ENCODE measurements around the gene BRD3. TPM values are rescaled to one million over a fixed set of nuclear protein-coding genes. Genes with fewer than 3 reads are reported as not detected.

The BRD3 gene
- polyA plus RNA-seq, 1 experiment = 6.6 TPM

DNA sequence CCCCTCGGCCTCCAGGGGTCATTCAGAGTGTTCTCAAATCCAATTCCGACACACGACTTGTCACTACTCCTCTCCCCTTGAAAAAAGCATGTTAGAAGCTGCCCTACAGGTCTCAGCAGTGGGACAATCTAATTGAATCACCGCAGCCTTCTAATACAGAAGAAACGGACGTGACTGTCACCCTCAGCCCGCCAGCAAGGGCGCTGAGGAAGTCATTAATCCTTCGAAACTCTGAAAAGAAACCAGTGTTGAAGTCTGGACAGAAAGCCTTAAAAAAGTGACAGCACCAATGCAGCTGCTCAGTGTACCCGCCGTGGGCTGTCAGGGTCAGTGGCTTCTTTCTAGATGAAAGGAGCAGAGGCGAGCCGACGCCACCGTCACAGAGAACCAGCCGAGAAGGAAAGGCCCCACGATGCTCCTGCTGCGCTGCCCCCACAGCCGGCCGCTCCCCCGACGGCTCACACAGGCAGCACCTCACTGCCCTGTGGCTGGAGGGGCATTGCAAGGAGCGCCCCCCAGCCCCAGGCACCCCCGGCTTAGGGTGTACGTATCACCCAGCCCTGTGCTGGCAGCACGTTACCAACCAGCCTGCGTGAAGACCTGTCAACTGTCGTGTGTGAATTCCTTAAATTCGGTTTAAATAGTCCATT, 36.9 kb downstream of the BRD3 start:
- Histone ChIP-seq H3K4me3 (ENCODE audit: low read depth, low read length) (no peak overlapping the region), H3K27me3 (ENCODE audit: control insufficient read depth, insufficient read depth, low read length) (no peaks in the 10 kb centered on the region), H3K36me3 (ENCODE audit: control insufficient read depth, insufficient read depth, low read length) (peaks cover 44% of the 10 kb centered on the region)
- no peak for DNase-seq (ENCODE audit: low read depth)
- CTCF ChIA-PET = no interaction called here
- POLR2A ChIA-PET = no interaction called here
- TF ChIP-seq, protein P1, sequence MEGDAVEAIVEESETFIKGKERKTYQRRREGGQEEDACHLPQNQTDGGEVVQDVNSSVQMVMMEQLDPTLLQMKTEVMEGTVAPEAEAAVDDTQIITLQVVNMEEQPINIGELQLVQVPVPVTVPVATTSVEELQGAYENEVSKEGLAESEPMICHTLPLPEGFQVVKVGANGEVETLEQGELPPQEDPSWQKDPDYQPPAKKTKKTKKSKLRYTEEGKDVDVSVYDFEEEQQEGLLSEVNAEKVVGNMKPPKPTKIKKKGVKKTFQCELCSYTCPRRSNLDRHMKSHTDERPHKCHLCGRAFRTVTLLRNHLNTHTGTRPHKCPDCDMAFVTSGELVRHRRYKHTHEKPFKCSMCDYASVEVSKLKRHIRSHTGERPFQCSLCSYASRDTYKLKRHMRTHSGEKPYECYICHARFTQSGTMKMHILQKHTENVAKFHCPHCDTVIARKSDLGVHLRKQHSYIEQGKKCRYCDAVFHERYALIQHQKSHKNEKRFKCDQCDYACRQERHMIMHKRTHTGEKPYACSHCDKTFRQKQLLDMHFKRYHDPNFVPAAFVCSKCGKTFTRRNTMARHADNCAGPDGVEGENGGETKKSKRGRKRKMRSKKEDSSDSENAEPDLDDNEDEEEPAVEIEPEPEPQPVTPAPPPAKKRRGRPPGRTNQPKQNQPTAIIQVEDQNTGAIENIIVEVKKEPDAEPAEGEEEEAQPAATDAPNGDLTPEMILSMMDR (IDR thresholded peaks at IDR 0.05; ENCODE audit: insufficient read depth, low read depth, low read length) = no peak

DNA sequence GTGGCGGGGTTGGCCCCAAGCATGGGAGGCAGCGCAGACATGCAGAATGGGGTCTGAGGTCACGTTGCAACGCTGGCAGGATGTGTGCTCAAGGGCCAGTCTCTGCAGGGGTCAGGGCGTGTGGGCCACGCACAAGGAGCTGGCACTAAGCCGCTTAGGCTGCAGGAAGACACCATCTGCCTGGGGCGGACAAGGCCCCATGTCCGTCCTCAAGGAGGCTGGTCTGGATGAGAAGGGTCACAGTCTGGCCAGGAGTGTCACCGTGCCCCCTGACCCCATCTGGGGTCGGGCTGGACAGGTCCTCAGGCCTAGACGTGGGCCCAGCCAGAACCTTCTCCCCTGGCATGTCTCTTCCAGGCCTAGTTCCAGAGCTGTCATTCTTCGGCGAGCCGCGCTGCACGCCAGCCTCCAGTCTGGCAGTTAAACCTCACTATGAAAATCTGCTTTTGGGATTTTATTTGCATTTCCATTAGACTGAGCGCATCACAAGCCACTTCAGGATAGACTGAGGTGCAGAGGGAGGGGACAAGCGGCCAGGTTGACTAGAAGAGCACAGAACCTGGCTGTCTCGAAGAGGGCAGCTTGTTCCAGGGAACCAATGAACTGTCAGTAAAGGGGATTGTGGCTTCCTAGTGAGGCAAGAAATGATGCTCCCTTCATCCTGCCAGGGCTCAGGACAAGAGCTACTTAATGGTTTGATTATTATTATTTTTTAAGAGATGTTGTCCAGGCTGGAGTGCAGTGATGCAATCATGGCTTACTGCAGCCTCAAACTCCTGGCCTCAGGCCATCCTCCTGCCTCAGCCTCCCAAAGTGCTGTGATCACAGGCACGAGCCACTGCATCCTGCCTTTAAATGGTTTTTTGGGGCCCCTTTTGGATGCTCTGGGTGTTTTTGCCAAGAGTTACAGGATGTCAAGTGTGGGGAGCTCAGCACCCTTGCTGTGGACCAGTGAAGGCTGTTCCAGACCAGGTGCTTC, 38.3 kb downstream of the BRD3 start:
- Histone ChIP-seq H3K27me3 (ENCODE audit: control insufficient read depth, insufficient read depth, low read length) (no peaks in the 10 kb centered on the region), H3K36me3 (ENCODE audit: control insufficient read depth, insufficient read depth, low read length) (peaks cover 31% of the 10 kb centered on the region), H3K4me3 (ENCODE audit: low read depth, low read length) (no peak overlapping the region)
- TF ChIP-seq, protein P1 (IDR thresholded peaks at IDR 0.05; ENCODE audit: insufficient read depth, low read depth, low read length) = no peak
- POLR2A ChIA-PET = no interaction called here
- DNase-seq (ENCODE audit: low read depth) = no peak
- CTCF ChIA-PET = no interaction called here

DNA sequence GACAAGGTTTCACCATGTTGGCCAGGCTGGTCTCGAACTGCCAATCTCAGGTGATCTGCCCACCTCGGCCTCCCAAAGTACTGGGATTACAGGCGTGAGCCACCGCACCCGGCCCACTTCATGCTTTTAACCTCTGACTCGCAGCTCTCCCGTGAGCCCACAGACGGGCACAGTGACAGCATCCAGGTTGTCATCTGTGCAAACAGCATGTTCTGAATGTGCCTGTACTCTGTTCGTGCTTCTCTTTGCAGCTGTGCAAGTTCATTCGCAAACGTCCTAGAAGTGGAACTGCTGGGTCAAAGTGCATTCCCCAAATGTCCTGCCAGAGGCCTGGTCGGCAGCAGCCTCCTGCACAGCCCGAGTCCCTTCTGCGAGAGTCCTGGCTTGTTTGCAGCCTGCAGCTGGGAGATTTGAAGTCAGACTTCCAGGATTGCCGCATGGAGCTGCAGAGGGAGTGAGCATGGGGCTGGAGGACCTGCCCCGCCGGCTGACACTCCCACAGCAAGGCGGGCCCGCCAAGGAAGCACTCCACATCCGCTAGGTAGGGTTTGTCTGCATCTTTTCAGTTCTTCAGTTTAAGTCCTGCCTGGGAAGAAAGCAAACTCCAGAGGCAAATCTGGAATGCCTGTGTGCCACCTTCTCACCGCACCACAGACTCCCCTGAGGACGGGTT, 39.1 kb downstream of the BRD3 start:
- DNase-seq (ENCODE audit: low read depth) = no peak
- TF ChIP-seq, protein P1 (IDR thresholded peaks at IDR 0.05; ENCODE audit: insufficient read depth, low read depth, low read length) = no peak
- H3K36me3 ChIP-seq (ENCODE audit: control insufficient read depth, insufficient read depth, low read length) = peaks cover 23% of the 10 kb centered on the region
- ChIA-PET CTCF (interaction anchor here (0.8 to 1.4 kb wide), 2 partner anchors 12 to 36 kb away, joined by 3 read pairs; no protein-coding TSS in a partner anchor), POLR2A (no interaction called here)
- no peaks in the 10 kb centered on the region for H3K27me3 ChIP-seq (ENCODE audit: control insufficient read depth, insufficient read depth, low read length)
- H3K4me3 ChIP-seq (ENCODE audit: low read depth, low read length) = no peak overlapping the region

DNA sequence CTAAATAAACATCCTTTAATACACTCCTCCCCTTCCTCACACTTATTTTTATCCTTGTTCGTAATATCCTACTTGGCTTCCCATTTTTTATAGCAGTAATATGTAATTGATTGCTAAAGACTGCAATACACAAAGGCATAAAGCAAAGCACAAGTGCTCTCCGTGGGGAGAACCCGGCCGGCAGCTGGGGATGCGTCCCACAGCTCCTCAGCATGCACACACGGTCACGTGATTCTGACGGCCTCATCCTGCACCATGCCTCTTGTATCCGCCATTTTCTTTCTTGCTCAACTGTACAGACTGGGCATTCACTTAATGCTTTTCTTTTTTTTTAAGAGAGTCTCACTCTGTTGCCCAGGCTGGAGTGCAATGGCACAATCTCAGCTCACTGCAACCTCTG, 39.8 kb downstream of the BRD3 start:
- Histone ChIP-seq H3K27me3 (ENCODE audit: control insufficient read depth, insufficient read depth, low read length) (no peaks in the 10 kb centered on the region), H3K36me3 (ENCODE audit: control insufficient read depth, insufficient read depth, low read length) (peaks cover 21% of the 10 kb centered on the region), H3K4me3 (ENCODE audit: low read depth, low read length) (no peak overlapping the region)
- POLR2A ChIA-PET = no interaction called here
- DNase-seq (ENCODE audit: low read depth) = no peak
- CTCF ChIA-PET = interaction anchor here (0.8 to 1.4 kb wide), 3 partner anchors 13 to 35 kb away, joined by 3 read pairs; no protein-coding TSS in a partner anchor
- TF ChIP-seq, protein P1 (IDR thresholded peaks at IDR 0.05; ENCODE audit: insufficient read depth, low read depth, low read length) = no peak

DNA sequence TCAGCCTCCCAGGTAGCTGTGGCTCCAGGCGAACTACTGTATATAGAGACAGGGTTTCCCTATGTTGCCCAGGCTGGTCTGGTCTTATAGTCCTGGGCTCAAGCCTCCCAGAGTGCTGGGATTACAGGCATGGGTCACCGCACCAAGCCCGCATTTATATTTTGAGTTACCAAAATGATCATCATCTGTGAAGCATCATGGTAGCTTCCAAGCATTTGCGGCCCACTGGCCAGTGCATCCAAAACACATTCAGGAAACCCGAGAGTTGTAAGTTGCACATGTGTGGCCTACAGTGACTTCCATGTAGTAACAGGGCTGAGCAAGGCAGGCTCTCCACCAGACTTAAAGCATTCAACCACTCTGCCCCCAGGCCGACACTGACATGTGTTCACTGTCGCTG, 40.3 kb downstream of the BRD3 start:
- CTCF ChIA-PET = interaction anchor here (0.8 to 1.4 kb wide), 3 partner anchors 18 to 39 kb away, joined by 3 read pairs; no protein-coding TSS in a partner anchor
- TF ChIP-seq, protein P1 (IDR thresholded peaks at IDR 0.05; ENCODE audit: insufficient read depth, low read depth, low read length) = no peak
- Histone ChIP-seq H3K4me3 (ENCODE audit: low read depth, low read length) (no peak overlapping the region), H3K27me3 (ENCODE audit: control insufficient read depth, insufficient read depth, low read length) (no peaks in the 10 kb centered on the region), H3K36me3 (ENCODE audit: control insufficient read depth, insufficient read depth, low read length) (peaks cover 21% of the 10 kb centered on the region)
- POLR2A ChIA-PET = no interaction called here
- DNase-seq (ENCODE audit: low read depth) = no peak

Measured in BJ (cell line).